HepG2 (cell line): ENCODE results near the gene ZNF3. TPM values are rescaled to one million over a fixed set of nuclear protein-coding genes. Genes with fewer than 3 reads are reported as not detected.

Experiments
- ATAC-seq: fragments of 200-7000 bp; cut with Tn5 transposase; 3 replicates; pipeline ENCODE4 v1.9.1; 2020; ENCODE audit warnings: mild to moderate bottlenecking, moderate library complexity
- BruUV-seq: library from RNA; stranded (reverse); fragments of 400-500 nt; replicated peaks from 2 replicates; lab custom pipeline; 2021; lab: Mats Ljungman, UMichigan
- CTCF ChIA-PET: fragments of 300-600 bp; formaldehyde crosslinking; extraction: SDS; loops from one replicate; lab custom pipeline; 2021; ENCODE audit warnings: low total read pairs, inconsistent platforms, low intra/inter-chr PET ratio; lab: Yijun Ruan, JAX
- POLR2A ChIA-PET: fragments of 350-600 bp; sonication (Branson Sonifier 250); formaldehyde crosslinking; loops from one replicate; lab custom pipeline; 2020; ENCODE audit warnings: antibody characterized with exemption, inconsistent platforms; lab: Yijun Ruan, JAX
- DNase-seq: peaks from one replicate; pipeline ENCODE4 v3.0.0-alpha.2; 2015; ENCODE audit warnings: low spot score
- FAIRE-seq: peaks from 3 replicates; lab custom pipeline; 2011; peaks lifted over from hg19 to GRCh38; lab: Jason Lieb, UNC
- H2AFZ ChIP-seq: one replicate; pipeline ENCODE4 v1.6.1; 2011; ENCODE audit warnings: low read length, inconsistent platforms
- H3K27ac ChIP-seq: fragments of 300-600 bp; 3 replicates; pipeline ENCODE4 v1.8.0; 2011; ENCODE audit warnings: mixed run types, mild to moderate bottlenecking, mixed read lengths, low read length, inconsistent platforms; ENCODE audit not compliant: insufficient read depth; ENCODE audit errors: extremely low read length
- H3K27me3 ChIP-seq, 2 experiments: fragments of 200-600 bp in 1 of 2; 2 replicates in 1 of 2; 3 replicates in 1 of 2; pipeline versions ENCODE4 v1.6.0 to v1.8.0; 2011; ENCODE audit warnings: low read length in 2 of 2, mild to moderate bottlenecking in 2 of 2, moderate library complexity in 2 of 2, inconsistent platforms in 1 of 2; ENCODE audit not compliant: insufficient read depth in 2 of 2, control insufficient read depth in 1 of 2
- H3K36me3 ChIP-seq, 2 experiments: fragments of 200-600 bp in 1 of 2; replicated peaks in 1 of 2; 2 replicates in 1 of 2; 3 replicates in 1 of 2; pipeline versions ENCODE4 v1.5.1 to v1.8.0; 2011; ENCODE audit warnings: low read length in 2 of 2, inconsistent platforms in 1 of 2; ENCODE audit not compliant: insufficient read depth in 2 of 2, control insufficient read depth in 1 of 2
- H3K4me1 ChIP-seq: 2 replicates; pipeline ENCODE4 v1.5.1; 2012; ENCODE audit warnings: low read length, inconsistent platforms; ENCODE audit not compliant: insufficient read depth
- H3K4me2 ChIP-seq: 2 replicates; pipeline ENCODE4 v1.6.0; 2011; ENCODE audit warnings: low read depth, low read length, inconsistent platforms
- H3K4me3 ChIP-seq, 3 experiments: fragments of 200-600 bp in 1 of 3; sonication (generic), shearing (Covaris generic) in 1 of 3; replicated peaks in 1 of 3; 2 replicates each; pipeline ENCODE4 v1.5.1; 2011 to 2016; ENCODE audit warnings: low read length in 3 of 3, inconsistent platforms in 2 of 3, low read depth in 2 of 3, mild to moderate bottlenecking in 2 of 3, control low read depth in 1 of 3, mixed read lengths in 1 of 3; ENCODE audit not compliant: insufficient read depth in 1 of 3
- H3K79me2 ChIP-seq: one replicate; pipeline ENCODE4 v1.6.1; 2011; ENCODE audit warnings: low read length, inconsistent platforms; ENCODE audit not compliant: insufficient read depth
- H3K9ac ChIP-seq: 2 replicates; pipeline ENCODE4 v1.6.0; 2011; ENCODE audit warnings: mild to moderate bottlenecking, low read depth, low read length, inconsistent platforms; ENCODE audit not compliant: insufficient read depth
- H3K9me3 ChIP-seq: 2 replicates; pipeline ENCODE4 v1.5.1; 2012; ENCODE audit warnings: mild to moderate bottlenecking, low read length
- H4K20me1 ChIP-seq: 2 replicates; pipeline ENCODE4 v1.6.0; 2011; ENCODE audit warnings: inconsistent platforms, mild to moderate bottlenecking, low read length, moderate library complexity; ENCODE audit not compliant: insufficient read depth
- FOSL2 ChIP-seq: sonication (generic); formaldehyde crosslinking; IDR thresholded peaks from 2 replicates; pipeline ENCODE4 v1.4.0; 2020; ENCODE audit warnings: missing genetic modification reagents
- GMEB1 ChIP-seq: sonication (generic); formaldehyde crosslinking; IDR thresholded peaks from 2 replicates; pipeline ENCODE4 v1.5.1; 2020; ENCODE audit warnings: missing genetic modification reagents, mild to moderate bottlenecking, borderline replicate concordance
- GZF1 ChIP-seq: sonication (generic); formaldehyde crosslinking; IDR thresholded peaks from 2 replicates; pipeline ENCODE4 v1.5.1; 2020; ENCODE audit warnings: mild to moderate bottlenecking, missing genetic modification reagents
- HMGXB3 ChIP-seq: sonication (generic); formaldehyde crosslinking; IDR thresholded peaks from 2 replicates; pipeline ENCODE4 v1.4.0; 2020; ENCODE audit warnings: missing genetic modification reagents, borderline replicate concordance
- MEIS2 ChIP-seq: sonication (generic); formaldehyde crosslinking; IDR thresholded peaks from 2 replicates; pipeline ENCODE4 v1.9.0; 2021; ENCODE audit warnings: mild to moderate bottlenecking, missing genetic modification reagents
- NCOA1 ChIP-seq: sonication (generic); formaldehyde crosslinking; IDR thresholded peaks from 2 replicates; pipeline ENCODE4 v1.9.0; 2021; ENCODE audit warnings: missing genetic modification reagents
- ZFY ChIP-seq: sonication (generic); formaldehyde crosslinking; IDR thresholded peaks from 2 replicates; pipeline ENCODE4 v1.4.0; 2020; ENCODE audit warnings: missing genetic modification reagents
- ZSCAN12 ChIP-seq: sonication (generic); formaldehyde crosslinking; IDR thresholded peaks from 2 replicates; pipeline ENCODE4 v1.9.0; 2021; ENCODE audit warnings: mild to moderate bottlenecking, missing genetic modification reagents
- ZSCAN31 ChIP-seq: sonication (generic); formaldehyde crosslinking; IDR thresholded peaks from 2 replicates; pipeline ENCODE4 v1.5.0; 2020; ENCODE audit warnings: low read depth, mild to moderate bottlenecking, missing genetic modification reagents
- WGBS: methylation state at CpG from one replicate; pipeline ENCODE4 v1.1.6; 2017; ENCODE audit warnings: low lambda C conversion rate; 5-methylcytosine and 5-hydroxymethylcytosine counted together
- in situ Hi-C: cut with HindIII; loops from 2 replicates; pipeline ENCODE4 v1.10.0; 2017; ENCODE audit warnings: low pct_unique_long_range_greater_than_20kb; ENCODE audit not compliant: extremely low pct_ligation_motif_present
- intact Hi-C: fragments of 100-400 bp; cut with micrococcal nuclease; formaldehyde crosslinking; loops from one replicate; pipeline ENCODE4 v1.10.0; 2022; ENCODE audit not compliant: unreplicated experiment
- polyA plus RNA-seq, 8 experiments: library from polyadenylated mRNA; depleted of rRNA in 3 of 8; stranded (reverse) in 7 of 8; unstranded in 1 of 8; fragments of >200 nt; fragmentation: Illumina TruSeq in 4 of 8; extraction: Trizol in 4 of 8; gene quantifications; 2 replicates each; pipeline versions ENCODE4 v1.2.1 to v1.2.3, GENCODE V29; 2011 to 2016; ENCODE audit warnings: low read depth in 4 of 8, missing spikeins in 1 of 8, mixed read lengths in 1 of 8; ENCODE audit not compliant: insufficient read depth in 1 of 8
- total RNA-seq, 5 experiments: library from RNA; depleted of rRNA; stranded (reverse); fragments of >200 nt; fragmentation: Illumina TruSeq; extraction: Trizol; gene quantifications; 2 replicates each; pipeline ENCODE4 v1.2.3, GENCODE V29; 2016; ENCODE audit warnings: low read depth in 1 of 5

The ZNF3 gene
- total and polyA plus RNA-seq, 2 of the 13 experiments (the other 11 are each of a cell fraction or from before 2014, with no cell fraction given), result 33.7 to 56.9 TPM

DNA sequence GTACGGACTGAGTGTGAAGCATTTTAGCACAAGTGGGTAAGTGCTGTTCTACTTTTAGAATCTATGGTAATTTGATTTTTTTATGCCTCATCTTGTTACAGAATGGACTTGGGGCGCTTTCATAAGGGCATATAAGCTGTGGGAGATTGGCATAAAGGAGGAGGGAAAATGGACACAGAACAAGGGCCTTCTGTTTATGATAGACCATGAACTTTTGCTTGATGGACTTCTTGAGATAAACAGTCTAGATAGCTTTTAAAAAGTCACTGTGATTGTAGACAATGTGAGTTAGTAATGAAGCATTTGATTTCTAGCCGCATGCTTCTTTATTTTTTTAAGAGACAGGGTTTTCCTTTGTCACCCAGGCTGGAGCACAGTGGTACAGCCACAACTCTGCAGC is 29.9 kb downstream of the ZNF3 start:
- Histone ChIP-seq H3K27ac (no peak overlapping the region), H3K27me3 (no peaks in the 10 kb centered on the region), H3K4me3 (no peak overlapping the region), H3K36me3 (peaks cover 0 to under 1% of the 10 kb centered on the region in 2 experiments; a peak in 1 of 5 replicates), H3K4me1 (peaks cover 29% of the 10 kb centered on the region), H3K79me2 (peaks cover 6% of the 10 kb centered on the region), H3K9ac (no peak overlapping the region), H4K20me1 (no peaks in the 10 kb centered on the region), H3K4me2 (peak overlapping the region; percentile 23), H3K9me3 (no peaks in the 10 kb centered on the region), H2AFZ (no peak overlapping the region)
- in situ Hi-C loops, result loop anchor here (5.0 to 10.0 kb wide), 2 partner anchors 59 to 137 kb away; partner anchors contain the start of gene TRIM4
- DNase-seq (peak; percentile 39), FAIRE-seq (no peak), ATAC-seq (no peak)
- CTCF ChIA-PET, result interaction anchor here (3.3 kb wide), 1 partner anchor 57 kb away, joined by 33 read pairs; no protein-coding TSS in a partner anchor
- whole genome bisulfite sequencing, result 82% methylated on average over 3 of the region's 3 CpGs
- intact Hi-C loops, result loop anchor here (2.0 to 5.0 kb wide), 2 partner anchors 74 to 139 kb away; partner anchors contain the start of gene AZGP1
- no TSS peak for BruUV-seq
- POLR2A ChIA-PET, result interaction anchor here (0.9 to 1.0 kb wide), 2 partner anchors 36 to 54 kb away, joined by 4 read pairs; partner anchors contain the start of gene ZKSCAN1
- TF ChIP-seq ZSCAN31, result no peak
- no peak for TF ChIP-seq HMGXB3 (CRISPR knock-in tag)
- no peak for TF ChIP-seq GZF1 (CRISPR knock-in tag)
- TF ChIP-seq NCOA1 (CRISPR knock-in tag), result no peak
- no peak for TF ChIP-seq FOSL2 (CRISPR knock-in tag)
- TF ChIP-seq ZSCAN12 (CRISPR knock-in tag), result no peak
- no peak for TF ChIP-seq GMEB1 (CRISPR knock-in tag)
- TF ChIP-seq ZFY (CRISPR knock-in tag), result no peak
- TF ChIP-seq MEIS2 (CRISPR knock-in tag), result no peak
